NCI-H2029 treated with DMSO at 0.1 percent for 48 hours (cell line): ENCODE measurements around the gene HSFX3.
"Not testable (repeated sequence)": the region's sequence is repeated elsewhere in the genome, so short reads cannot be mapped to it uniquely, and the experiment has no call there.

Experiments used
- DNase-seq: peaks from one replicate; lab custom pipeline; 2025; lab: John Stamatoyannopoulos, UW

The HSFX3 gene

DNA sequence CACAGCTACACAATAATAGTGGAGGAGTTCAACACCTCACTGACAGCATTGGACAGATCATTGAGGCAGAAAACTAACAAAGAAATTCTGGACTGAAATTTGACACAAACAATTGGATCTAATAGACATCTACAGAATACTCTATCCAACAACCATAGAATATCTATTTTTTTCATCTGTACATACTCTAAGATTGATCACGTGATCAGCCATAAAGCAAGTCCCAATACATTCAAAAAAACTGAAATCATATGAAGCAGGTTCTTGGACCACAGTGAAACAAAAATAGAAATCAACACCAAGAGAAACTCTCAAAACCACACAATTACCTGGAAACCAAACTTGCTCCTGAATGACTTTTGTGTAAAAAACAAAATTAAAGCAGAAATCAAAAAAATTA, 32.4 kb downstream of the HSFX3 start:
- DNase-seq, result no peak

GRCh38 chrX:149516604-149517003, 33.1 kb downstream of the HSFX3 start:
- DNase-seq, result no peak

GRCh38 chrX:149515954-149516602, 33.6 kb downstream of the HSFX3 start:
- no peak for DNase-seq

DNA sequence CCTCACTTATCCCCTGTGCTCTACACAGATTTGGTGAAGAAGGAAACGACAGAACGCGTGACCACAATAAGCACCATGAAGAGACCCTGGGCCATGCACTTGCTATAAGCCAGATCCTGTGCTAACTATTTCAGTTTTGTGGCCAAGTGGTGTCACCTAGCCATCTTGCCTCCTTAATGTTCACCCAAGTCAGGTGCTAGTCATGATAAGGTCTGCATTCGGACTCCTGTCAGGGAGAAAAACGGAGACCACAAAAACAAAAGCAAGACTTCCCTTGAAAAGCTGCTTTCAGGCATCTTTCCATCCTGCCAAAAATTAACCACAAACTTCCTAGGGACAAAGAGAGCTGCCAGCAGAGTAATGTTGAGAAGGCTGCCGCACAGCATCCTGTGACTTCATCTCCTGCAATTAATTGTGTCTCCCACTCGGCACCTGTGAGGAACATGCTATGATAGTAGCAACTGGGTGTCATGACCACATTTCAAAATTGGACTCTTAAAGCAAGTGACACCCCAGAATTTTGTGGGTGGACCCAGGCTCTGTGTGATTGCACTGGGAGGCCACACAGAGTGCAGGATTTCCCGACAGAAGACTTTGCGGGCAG, 35.8 kb downstream of the HSFX3 start:
- DNase-seq, result no peak

DNA sequence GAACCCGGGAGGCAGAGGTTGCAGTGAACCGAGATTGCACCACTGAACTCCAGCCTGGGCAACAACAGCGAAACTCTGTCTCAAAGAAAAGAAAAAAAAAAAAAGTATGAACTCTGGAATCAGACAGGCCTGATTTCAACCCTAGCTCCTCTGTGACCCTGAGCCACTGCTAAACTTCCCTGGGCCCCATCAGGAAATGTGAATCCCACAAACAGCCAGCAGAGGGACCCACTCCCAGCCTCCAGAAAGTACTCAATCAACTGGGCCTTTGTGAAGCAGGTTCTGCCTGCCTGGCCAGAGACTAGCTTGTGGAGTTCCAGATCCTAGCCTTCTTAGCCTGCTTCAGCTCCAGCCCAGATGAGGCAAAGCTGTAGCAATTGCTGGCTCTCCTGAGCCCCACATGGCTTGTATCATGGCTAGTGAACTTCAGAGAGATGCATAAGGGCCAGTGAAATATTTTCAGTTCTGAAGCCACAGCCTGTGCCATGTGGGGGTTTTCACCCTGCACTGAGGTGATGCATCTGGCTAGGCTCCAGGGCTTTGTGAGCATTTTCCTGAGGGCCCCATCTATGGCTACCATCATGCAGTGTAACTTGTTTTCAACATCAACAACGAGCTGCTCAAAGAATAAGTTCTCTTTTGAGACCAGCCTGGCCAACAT, 37.4 kb downstream of the HSFX3 start:
- no peak for DNase-seq

DNA sequence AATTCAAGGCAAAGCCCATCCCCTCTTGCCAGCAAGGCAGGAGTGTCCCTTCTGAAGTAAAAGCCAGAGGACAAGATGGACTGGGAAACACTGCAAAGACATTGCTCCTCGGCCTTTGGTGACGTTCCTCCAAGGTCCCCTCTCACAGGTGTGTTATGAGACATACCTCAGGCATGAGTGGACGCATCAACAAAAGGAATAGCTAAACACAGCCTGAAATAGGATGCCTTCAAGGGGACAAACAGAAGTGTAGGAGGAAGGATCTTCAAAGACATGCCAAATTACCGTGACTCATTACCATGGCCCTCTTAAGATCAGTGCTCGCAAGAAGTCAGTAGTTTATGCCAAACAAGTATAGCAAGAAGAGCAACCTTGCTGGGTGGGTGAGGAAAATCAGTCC, 38.6 kb downstream of the HSFX3 start:
- no peak for DNase-seq

GRCh38 chrX:149510386-149510785, 39.3 kb downstream of the HSFX3 start:
- DNase-seq, result no peak

GRCh38 chrX:149508467-149508866, 41.3 kb downstream of the HSFX3 start:
- no peak for DNase-seq

GRCh38 chrX:149506349-149506748, 43.4 kb downstream of the HSFX3 start:
- no peak for DNase-seq

DNA sequence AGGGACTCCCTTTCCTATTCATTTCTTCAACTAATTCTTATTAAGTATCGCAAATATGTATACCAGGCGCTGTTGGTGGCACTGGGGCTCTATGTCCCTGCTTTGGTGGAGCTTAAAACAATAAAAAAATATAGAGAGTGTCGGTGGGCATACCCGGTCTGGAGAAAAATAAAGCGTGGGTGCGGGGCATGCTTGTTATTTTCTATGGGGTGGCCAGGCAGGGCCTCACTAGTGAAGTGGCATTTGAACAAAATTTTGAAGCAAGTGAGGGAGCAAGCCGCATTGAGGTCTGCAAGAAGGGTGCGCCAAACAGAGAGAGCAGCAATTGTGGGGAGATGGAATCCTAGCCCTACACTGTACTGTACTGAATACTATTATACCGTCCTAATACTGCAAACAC, 44.1 kb downstream of the HSFX3 start:
- no peak for DNase-seq

DNA sequence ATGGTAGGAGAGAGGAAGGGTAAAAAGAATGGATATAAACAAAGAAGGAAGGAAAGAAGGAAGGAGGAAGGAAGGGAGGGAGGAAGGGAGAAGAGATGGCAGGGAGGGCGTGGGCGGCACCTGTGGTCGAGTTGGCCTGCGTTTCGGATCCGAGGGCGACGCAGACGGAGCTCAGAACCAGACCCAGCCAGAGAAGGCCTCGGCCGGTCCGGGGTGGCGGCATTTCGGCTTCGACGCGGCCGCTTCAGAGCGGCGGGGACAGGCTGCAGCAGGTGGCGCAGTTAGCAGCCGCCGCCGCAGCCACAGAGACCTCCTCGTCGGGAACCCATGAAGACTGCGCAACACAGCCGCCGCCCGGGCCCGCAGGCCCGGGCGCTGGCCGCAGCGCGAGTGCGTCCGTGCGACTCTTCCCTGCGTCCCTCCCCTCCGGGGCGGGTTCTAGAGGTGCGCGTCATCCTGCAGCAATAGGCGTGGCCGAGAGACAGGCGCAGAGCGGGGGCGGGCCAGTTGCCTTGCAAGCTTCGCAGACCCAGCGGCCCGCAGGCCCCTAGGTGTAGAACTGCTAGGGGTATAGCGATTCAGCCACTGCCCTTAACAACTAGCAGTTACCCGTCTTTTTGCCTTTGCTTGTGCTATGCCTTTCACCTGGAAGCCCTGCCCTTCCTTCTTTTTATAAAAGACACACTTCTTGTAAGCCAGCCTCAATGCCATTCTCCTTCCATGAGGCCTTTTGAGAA, 44.6 kb downstream of the HSFX3 start, which contains the start of gene IDS:
Gene IDS (minus strand): TSS at position 392 of the 737 bp plus-strand sequence. CDS start 169 bp downstream, at position 223.
- DNase-seq, result peak; percentile 25

DNA sequence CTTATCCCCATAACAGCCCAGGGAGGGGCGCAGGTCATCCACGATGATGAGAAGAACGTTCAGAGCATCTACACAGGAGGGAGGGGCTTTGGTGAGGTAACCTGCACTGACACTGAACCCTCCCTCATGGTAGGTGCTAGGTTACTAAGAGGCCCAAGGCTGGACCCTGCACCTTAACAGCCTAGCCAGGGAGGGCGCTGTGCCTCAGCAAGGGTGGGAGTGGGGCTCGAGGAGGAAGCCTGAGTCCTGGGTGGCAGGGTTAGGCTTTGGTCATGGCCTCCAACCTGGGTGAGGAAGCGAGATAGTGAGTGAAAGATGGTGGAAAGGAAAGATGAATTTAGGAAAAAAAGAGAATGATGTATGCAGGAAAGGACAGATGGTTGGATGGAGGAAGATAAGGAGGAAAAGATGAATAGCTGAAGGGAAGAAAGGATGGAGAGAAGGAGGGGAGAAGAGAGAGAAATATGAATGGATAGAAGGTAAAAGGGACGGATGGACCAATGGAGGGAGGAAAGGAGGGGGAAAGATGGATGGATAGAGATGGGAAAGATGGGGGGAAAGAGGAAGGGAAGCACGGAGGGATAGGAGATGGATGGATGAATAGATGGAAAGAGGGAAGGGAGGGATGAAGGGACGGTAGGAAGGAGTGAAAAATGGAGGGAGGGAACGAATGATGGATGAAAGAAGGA, 45.4 kb downstream of the HSFX3 start:
- DNase-seq, result no peak

GRCh38 chrX:149503446-149503845, 46.3 kb downstream of the HSFX3 start:
- not testable (repeated sequence) for DNase-seq

- not testable (repeated sequence) for DNase-seq
These were observed 46.8 kb downstream of the HSFX3 start for GRCh38 chrX:149502923-149503322.

DNA sequence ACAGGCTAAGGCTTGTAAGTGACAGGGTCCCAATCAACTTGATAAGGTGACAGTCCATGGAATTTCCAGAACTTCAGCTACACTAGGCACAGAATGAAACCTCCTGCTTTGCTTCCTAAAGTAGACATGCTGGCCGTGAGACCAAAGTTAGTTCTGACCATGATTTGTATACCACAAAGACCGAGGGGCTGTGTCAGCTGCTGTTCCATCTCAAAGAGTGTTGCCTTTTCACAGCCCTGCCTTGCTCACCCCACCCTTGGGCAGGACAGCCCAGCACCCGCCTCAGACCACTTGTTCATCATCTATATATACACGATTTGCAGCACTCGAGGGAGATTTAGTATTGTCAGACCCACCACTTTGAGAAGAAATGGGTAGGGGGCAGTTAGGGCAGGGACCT, 50.0 kb downstream of the HSFX3 start:
- no peak for DNase-seq

- DNase-seq, result no peak
These were observed 51.0 kb downstream of the HSFX3 start for GRCh38 chrX:149498767-149499166.
